Activated naive CD4-positive, alpha-beta T cell treated with anti-CD3 and anti-CD28 coated beads for 36 hours (primary cell): ENCODE results near the gene TPSD1. TPM values are rescaled to one million over a fixed set of nuclear protein-coding genes. Genes with fewer than 3 reads are reported as not detected.
"Not testable (repeated sequence)": the region's sequence is repeated elsewhere in the genome, so short reads cannot be mapped to it uniquely, and the experiment has no call there.

Source experiments
- CTCF ChIA-PET: fragments of 350-600 bp; sonication (Branson Sonifier 250); formaldehyde crosslinking; loops from one replicate; lab custom pipeline; 2021; ENCODE audit warnings: antibody characterized with exemption; lab: Charles Lee
- DNase-seq: peaks from one replicate; pipeline ENCODE4 v3.0.0-alpha.2; 2020
- H3K27ac Mint-ChIP-seq: one replicate; pipeline ENCODE4 v1.8.0; 2021; ENCODE audit warnings: mild to moderate bottlenecking, mixed read lengths
- H3K27me3 Mint-ChIP-seq: one replicate; pipeline ENCODE4 v1.8.0; 2021; ENCODE audit warnings: low read depth, mixed read lengths
- H3K36me3 Mint-ChIP-seq: one replicate; pipeline ENCODE4 v1.8.0; 2021; ENCODE audit warnings: low read depth, mixed read lengths
- H3K4me1 Mint-ChIP-seq: one replicate; pipeline ENCODE4 v1.8.0; 2021; ENCODE audit warnings: low read depth, mixed read lengths
- H3K4me3 Mint-ChIP-seq: one replicate; pipeline ENCODE4 v1.8.0; 2021; ENCODE audit warnings: mild to moderate bottlenecking, moderate library complexity, mixed read lengths
- H3K9me3 Mint-ChIP-seq: one replicate; pipeline ENCODE4 v1.8.0; 2021; ENCODE audit warnings: mixed read lengths
- intact Hi-C: fragments of 100-400 bp; cut with micrococcal nuclease; formaldehyde crosslinking; loops from one replicate; pipeline ENCODE4 v1.15.1; 2023
- total RNA-seq, 2 experiments: library from RNA; stranded (reverse); gene quantifications; one replicate each; pipeline ENCODE4 v1.2.3, GENCODE V29; 2021

Gene TPSD1
- total RNA-seq, 2 experiments from 2014 or later: not detected

GRCh38 chr16:1262846-1263221 lies 7.0 kb downstream of the TPSD1 start:
- intact Hi-C loops: no loop called here
- Mint-ChIP-seq H3K9me3 (peaks cover 7% of the 10 kb centered on the region), H3K36me3 (no peaks in the 10 kb centered on the region), H3K4me3 (no peak overlapping the region), H3K27me3 (peaks cover 15% of the 10 kb centered on the region), H3K27ac (no peak overlapping the region), H3K4me1 (peaks cover 5% of the 10 kb centered on the region)
- CTCF ChIA-PET: no interaction called here
- DNase-seq: no peak

- CTCF ChIA-PET: no interaction called here
- H3K36me3 Mint-ChIP-seq: no peaks in the 10 kb centered on the region
- no peak overlapping the region for H3K4me3 Mint-ChIP-seq
- H3K9me3 Mint-ChIP-seq: peaks cover 7% of the 10 kb centered on the region
- intact Hi-C loops: no loop called here
- H3K4me1 Mint-ChIP-seq: peaks cover 5% of the 10 kb centered on the region
- peaks cover 15% of the 10 kb centered on the region for H3K27me3 Mint-ChIP-seq
- DNase-seq: no peak
- no peak overlapping the region for H3K27ac Mint-ChIP-seq
Observed at GRCh38 chr16:1263591-1264344, 7.9 kb downstream of the TPSD1 start.

- H3K27ac Mint-ChIP-seq: no peak overlapping the region
- intact Hi-C loops: no loop called here
Observed at GRCh38 chr16:1264345-1265089, 8.6 kb downstream of the TPSD1 start.

GRCh38 chr16:1265090-1265630 lies 9.3 kb downstream of the TPSD1 start:
- no peak overlapping the region for H3K4me3 Mint-ChIP-seq
- H3K36me3 Mint-ChIP-seq: no peaks in the 10 kb centered on the region
- H3K4me1 Mint-ChIP-seq: no peaks in the 10 kb centered on the region
- H3K27me3 Mint-ChIP-seq: peaks cover 10% of the 10 kb centered on the region
- H3K27ac Mint-ChIP-seq: no peak overlapping the region
- peaks cover 7% of the 10 kb centered on the region for H3K9me3 Mint-ChIP-seq
- intact Hi-C loops: no loop called here
- DNase-seq: no peak
- CTCF ChIA-PET: no interaction called here

More at GRCh38 chr16:1264345-1265089, 8.6 kb downstream of the TPSD1 start:
- CTCF ChIA-PET: no interaction called here
- Mint-ChIP-seq H3K27me3 (peaks cover 10% of the 10 kb centered on the region), H3K9me3 (peaks cover 7% of the 10 kb centered on the region), H3K4me1 (no peaks in the 10 kb centered on the region), H3K36me3 (no peaks in the 10 kb centered on the region), H3K4me3 (no peak overlapping the region)
- no peak for DNase-seq

- peaks cover 7% of the 10 kb centered on the region for H3K9me3 Mint-ChIP-seq
- no peaks in the 10 kb centered on the region for H3K4me1 Mint-ChIP-seq
- H3K27ac Mint-ChIP-seq: no peak overlapping the region
- no peak overlapping the region for H3K4me3 Mint-ChIP-seq
- DNase-seq: no peak
- intact Hi-C loops: no loop called here
- H3K27me3 Mint-ChIP-seq: peaks cover 6% of the 10 kb centered on the region
- CTCF ChIA-PET: no interaction called here
- no peaks in the 10 kb centered on the region for H3K36me3 Mint-ChIP-seq
Observed at GRCh38 chr16:1265826-1266225, 10.0 kb downstream of the TPSD1 start.

GRCh38 chr16:1269418-1269817 lies 13.5 kb downstream of the TPSD1 start:
- CTCF ChIA-PET, H3K9me3 Mint-ChIP-seq, H3K27ac Mint-ChIP-seq, H3K4me1 Mint-ChIP-seq, intact Hi-C loops, H3K27me3 Mint-ChIP-seq, H3K36me3 Mint-ChIP-seq, H3K4me3 Mint-ChIP-seq, DNase-seq: not testable (repeated sequence)

GRCh38 chr16:1271380-1271723 lies 15.5 kb downstream of the TPSD1 start:
- Mint-ChIP-seq H3K36me3 (no peaks in the 10 kb centered on the region), H3K27me3 (peaks cover 6% of the 10 kb centered on the region), H3K4me1 (no peaks in the 10 kb centered on the region), H3K27ac (no peak overlapping the region), H3K9me3 (no peaks in the 10 kb centered on the region), H3K4me3 (no peak overlapping the region)
- CTCF ChIA-PET: interaction anchor here (0.9 kb wide), 1 partner anchor 61 kb away, joined by 5 read pairs; no protein-coding TSS in a partner anchor
- intact Hi-C loops: no loop called here
- no peak for DNase-seq

- not testable (repeated sequence) for H3K36me3 Mint-ChIP-seq, H3K4me3 Mint-ChIP-seq
- CTCF ChIA-PET: interaction anchor here (0.9 kb wide), 1 partner anchor 61 kb away, joined by 5 read pairs; no protein-coding TSS in a partner anchor
Observed at GRCh38 chr16:1271724-1272413, 16.0 kb downstream of the TPSD1 start.

GRCh38 chr16:1272453-1273198 lies 16.8 kb downstream of the TPSD1 start:
- intact Hi-C loops: no loop called here
- Mint-ChIP-seq H3K9me3 (no peaks in the 10 kb centered on the region), H3K4me3 (no peak overlapping the region), H3K4me1 (no peaks in the 10 kb centered on the region), H3K27me3 (peaks cover 9% of the 10 kb centered on the region), H3K27ac (no peak overlapping the region), H3K36me3 (no peaks in the 10 kb centered on the region)
- DNase-seq: no peak
- CTCF ChIA-PET: no interaction called here

More at GRCh38 chr16:1271724-1272413, 16.0 kb downstream of the TPSD1 start:
- H3K4me1 Mint-ChIP-seq, H3K27me3 Mint-ChIP-seq, intact Hi-C loops, H3K9me3 Mint-ChIP-seq, DNase-seq, H3K27ac Mint-ChIP-seq: not testable (repeated sequence)

GRCh38 chr16:1273816-1274215 lies 17.9 kb downstream of the TPSD1 start:
- no peak overlapping the region for H3K4me3 Mint-ChIP-seq
- CTCF ChIA-PET: interaction anchor here (0.8 kb wide), 1 partner anchor 90 kb away, joined by 3 read pairs; no protein-coding TSS in a partner anchor
- H3K36me3 Mint-ChIP-seq: no peaks in the 10 kb centered on the region
- no peak overlapping the region for H3K27ac Mint-ChIP-seq
- H3K4me1 Mint-ChIP-seq: no peaks in the 10 kb centered on the region
- no peak for DNase-seq
- H3K9me3 Mint-ChIP-seq: no peaks in the 10 kb centered on the region
- intact Hi-C loops: no loop called here
- H3K27me3 Mint-ChIP-seq: peaks cover 15% of the 10 kb centered on the region

- intact Hi-C loops: no loop called here
- Mint-ChIP-seq H3K4me1 (no peaks in the 10 kb centered on the region), H3K36me3 (no peaks in the 10 kb centered on the region), H3K27ac (no peak overlapping the region), H3K27me3 (peaks cover 15% of the 10 kb centered on the region), H3K4me3 (no peak overlapping the region), H3K9me3 (no peaks in the 10 kb centered on the region)
- no peak for DNase-seq
- CTCF ChIA-PET: no interaction called here
Observed at GRCh38 chr16:1274767-1275166, 18.9 kb downstream of the TPSD1 start.
